Body of pancreas (tissue), 4 donors: ENCODE measurements around the gene PKMYT1. TPM values are rescaled to one million over a fixed set of nuclear protein-coding genes. Genes with fewer than 3 reads are reported as not detected.

Experiments
- ATAC-seq: fragments of 150-250 bp; one replicate; pipeline ENCODE4 v1.9.1; 2016
- DNase-seq, 4 donors: peaks; one replicate each; pipeline ENCODE4 v3.0.0-alpha.2; 2019
- H3K27ac ChIP-seq, 4 donors: fragments of 200-600 bp; sonication (generic); 1 replicate in 3 of 4; 2 replicates in 1 of 4; pipeline versions ENCODE4 v1.5.1 to v1.6.1; 2016 to 2019; ENCODE audit warnings: mild to moderate bottlenecking in 1 of 4, mixed read lengths in 1 of 4, moderate library complexity in 1 of 4
- H3K27me3 ChIP-seq, 2 donors: fragments of 200-600 bp; sonication (generic); one replicate each; pipeline ENCODE4 v1.6.0; 2016; ENCODE audit warnings: mild to moderate bottlenecking in 1 of 2
- H3K36me3 ChIP-seq, 2 donors: fragments of 200-600 bp; sonication (generic); replicated peaks in 1 of 2; 2 replicates each; pipeline ENCODE4 v1.5.1; 2016; ENCODE audit warnings: low read depth in 2 of 2; ENCODE audit not compliant: insufficient read depth in 1 of 2
- H3K4me1 ChIP-seq: fragments of 200-600 bp; sonication (generic); one replicate; pipeline ENCODE4 v1.6.0; 2016
- H3K4me3 ChIP-seq, 2 donors: fragments of 200-600 bp; sonication (generic); 1 replicate in 1 of 2; 2 replicates in 1 of 2; pipeline ENCODE4 v1.5.1; 2016 to 2019
- H3K9me3 ChIP-seq, 3 donors: fragments of 200-600 bp; sonication (generic); 1 replicate in 2 of 3; 2 replicates in 1 of 3; pipeline ENCODE4 v1.5.1; 2016
- CTCF ChIP-seq, 7 experiments: fragments of 450-650 bp in 4 of 7; fragments of 200-600 bp in 3 of 7; sonication (generic) in 3 of 7; IDR thresholded peaks; one replicate each; pipeline ENCODE4 v1.5.1; 2016 to 2019; ENCODE audit warnings: antibody characterized with exemption in 7 of 7
- POLR2A ChIP-seq, 3 donors: fragments of 450-650 bp; IDR thresholded peaks; one replicate each; pipeline ENCODE4 v1.6.1; 2016; ENCODE audit warnings: antibody characterized with exemption in 3 of 3, mild to moderate bottlenecking in 2 of 3
- WGBS, 2 donors: methylation state at CpG; one replicate each; pipeline ENCODE4 v1.1.5; 2017; 5-methylcytosine and 5-hydroxymethylcytosine counted together
- intact Hi-C: fragments of 100-400 bp; cut with DNase I; formaldehyde crosslinking; loops from one replicate; pipeline ENCODE4 v1.15.1; 2023
- total RNA-seq, 2 donors: library from RNA; depleted of rRNA; stranded (reverse); fragments of >200 nt; gene quantifications; one replicate each; pipeline ENCODE4 v1.1.0, GENCODE V29; 2016

Gene PKMYT1
- total RNA-seq, 2 donors from 2014 or later: 0.26 TPM; not detected in 1

DNA sequence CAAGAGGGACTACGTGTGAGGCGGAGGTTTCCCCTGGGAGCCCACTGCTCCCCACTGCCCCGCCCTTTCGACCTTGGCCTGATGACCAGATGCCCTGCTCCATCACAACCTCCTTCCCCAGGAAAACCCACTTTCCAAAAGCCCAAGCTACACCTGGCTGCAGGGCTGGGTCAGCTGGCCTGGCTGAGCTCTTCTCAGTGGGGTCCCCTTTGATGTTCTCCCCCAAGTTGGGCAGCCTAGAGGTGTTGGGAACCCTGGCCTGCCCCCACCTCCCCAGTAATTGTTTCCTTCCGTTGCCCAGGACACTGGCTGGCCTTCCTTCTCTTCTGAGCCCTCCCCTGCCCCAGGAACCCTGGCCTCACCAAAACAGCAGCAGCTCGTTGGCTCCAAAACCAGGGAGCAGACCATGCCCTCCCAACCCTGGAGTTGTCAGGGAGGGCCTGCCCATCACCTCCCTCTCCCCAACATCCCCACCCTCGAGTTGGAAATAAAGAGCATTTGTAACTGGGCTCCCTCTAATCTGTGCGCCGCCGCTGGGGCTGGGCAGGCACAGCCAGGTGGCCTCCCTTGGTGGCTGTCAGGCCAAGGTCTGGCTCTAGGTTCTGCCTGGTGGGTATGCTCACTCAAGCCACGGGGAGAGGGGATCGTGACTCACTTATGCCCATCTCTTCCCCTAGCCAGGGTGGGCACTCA is 33.9 kb upstream of the PKMYT1 start:
- H3K36me3 ChIP-seq: no peaks in the 10 kb centered on the region
- ATAC-seq: no peak
- H3K27ac ChIP-seq: peak overlapping the region in 2 of 4 donors; percentile 17 to 29
- no peak overlapping the region for H3K4me3 ChIP-seq
- H3K27me3 ChIP-seq: no peaks in the 10 kb centered on the region
- TF ChIP-seq POLR2A (IDR thresholded peaks at IDR 0.05): no peak
- no peak for TF ChIP-seq CTCF (IDR thresholded peaks at IDR 0.05)
- no peak for DNase-seq
- intact Hi-C loops: no loop called here
- H3K9me3 ChIP-seq: no peaks in the 10 kb centered on the region
- H3K4me1 ChIP-seq: peaks cover 67% of the 10 kb centered on the region
- 52 to 71% methylated on average over 4 to 9 of the region's 12 CpGs for WGBS, 2 donors

GRCh38 chr16:3013491-3013951 is 33.3 kb upstream of the PKMYT1 start:
- peak in 1 of 7 experiments; percentile 5 for TF ChIP-seq CTCF (IDR thresholded peaks at IDR 0.05)
- TF ChIP-seq POLR2A (IDR thresholded peaks at IDR 0.05): no peak
- no peak overlapping the region for H3K4me3 ChIP-seq
- DNase-seq: no peak
- no peaks in the 10 kb centered on the region for H3K36me3 ChIP-seq
- ATAC-seq: no peak
- H3K4me1 ChIP-seq: peaks cover 68% of the 10 kb centered on the region
- H3K9me3 ChIP-seq: no peaks in the 10 kb centered on the region
- intact Hi-C loops: no loop called here
- peak overlapping the region in 3 of 4 donors; percentile 75 to 94 (median 80) for H3K27ac ChIP-seq
- WGBS, 2 donors: 17 to 64% methylated on average over 6 to 23 of the region's 27 CpGs
- no peaks in the 10 kb centered on the region for H3K27me3 ChIP-seq

DNA sequence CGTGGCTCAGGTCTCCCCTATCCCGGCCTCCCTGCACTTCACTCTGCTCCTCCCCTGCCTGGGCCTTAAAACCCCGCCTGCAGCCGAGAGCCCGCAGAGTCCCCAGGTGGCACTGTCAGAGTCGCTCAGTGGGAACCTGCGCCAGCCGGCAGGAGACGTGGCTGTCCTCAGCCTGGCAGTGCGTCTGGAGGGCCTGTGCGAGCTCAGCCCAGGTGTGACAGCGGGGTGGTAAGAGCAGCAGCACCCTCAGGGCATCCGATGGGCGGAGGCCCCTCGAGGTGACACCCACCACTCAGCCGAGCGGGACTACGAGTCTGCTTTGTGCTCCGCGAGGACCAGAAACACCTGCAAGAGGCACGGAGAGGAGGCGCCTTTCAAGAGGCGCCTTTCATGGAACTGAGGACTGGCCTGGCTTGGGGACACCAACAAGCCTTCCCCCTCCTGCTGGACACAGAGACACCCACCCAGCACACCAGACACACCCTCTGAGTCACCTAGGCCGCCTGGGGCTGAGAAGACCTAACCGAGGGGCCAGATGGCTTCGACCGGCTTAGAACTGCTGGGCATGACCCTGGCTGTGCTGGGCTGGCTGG is 32.7 kb upstream of the PKMYT1 start, which contains the start of gene CLDN9:
CLDN9 (plus strand) TSS at position 96 of the 593 bp plus-strand sequence; CDS start at position 536, 440 bp downstream.
- TF ChIP-seq CTCF (IDR thresholded peaks at IDR 0.05) (peak in 1 of 7 experiments; percentile 25), POLR2A (IDR thresholded peaks at IDR 0.05) (peak; percentile 39 to 83 (median 75))
- H3K36me3 ChIP-seq: no peaks in the 10 kb centered on the region
- peak within 1 kb of the TSS; percentile 1 to 94 (median 78) for H3K27ac ChIP-seq
- H3K27me3 ChIP-seq: no peaks in the 10 kb centered on the region
- no peak within 1 kb of the TSS for H3K4me3 ChIP-seq
- DNase-seq (peak; percentile 74 to 86 (median 82)), ATAC-seq (peak; percentile 68)
- peaks cover 68% of the 10 kb centered on the region for H3K4me1 ChIP-seq
- intact Hi-C loops: no loop called here
- no peaks in the 10 kb centered on the region for H3K9me3 ChIP-seq
- WGBS, 2 donors: 27 to 36% methylated on average over 4 to 23 of the region's 27 CpGs

DNA sequence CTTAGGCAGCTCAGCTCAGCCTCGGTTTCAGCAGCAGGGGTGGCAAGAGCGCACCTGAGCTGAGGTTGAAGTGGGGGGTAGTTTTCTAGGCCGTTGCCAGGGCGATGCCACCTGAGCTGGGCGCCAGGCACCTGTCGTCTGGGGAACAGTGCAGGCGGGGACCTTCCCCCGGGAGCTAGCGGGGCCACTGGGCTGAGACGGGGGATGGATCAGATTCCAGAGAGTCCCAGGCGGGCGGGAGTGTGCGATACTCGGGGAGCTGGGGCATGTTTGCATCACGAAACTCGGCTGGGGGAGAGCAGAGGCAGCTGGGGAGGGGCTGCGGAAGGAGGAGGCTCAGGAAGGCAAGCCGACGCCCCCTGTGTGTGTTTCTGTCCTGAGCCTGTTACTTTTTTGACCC is 32.0 kb upstream of the PKMYT1 start:
- H3K9me3 ChIP-seq: no peaks in the 10 kb centered on the region
- peaks cover 71% of the 10 kb centered on the region for H3K4me1 ChIP-seq
- DNase-seq: peak; percentile 61 to 70 (median 66)
- no peak overlapping the region for H3K4me3 ChIP-seq
- intact Hi-C loops: no loop called here
- H3K27me3 ChIP-seq: no peaks in the 10 kb centered on the region
- ATAC-seq: peak; percentile 44
- TF ChIP-seq CTCF (IDR thresholded peaks at IDR 0.05): no peak
- TF ChIP-seq POLR2A (IDR thresholded peaks at IDR 0.05): no peak
- WGBS, 2 donors: 16 to 17% methylated on average over 18 to 19 of the region's 19 CpGs
- H3K36me3 ChIP-seq: no peaks in the 10 kb centered on the region
- peak overlapping the region; percentile 1 to 94 (median 78) for H3K27ac ChIP-seq
